TTC549 (cell line): ENCODE measurements around the gene CLSTN2.

ENCODE experiments used
- FAIRE-seq: peaks from 2 replicates; lab custom pipeline; 2012; peaks lifted over from hg19 to GRCh38; lab: Jason Lieb, UNC

CLSTN2 gene

DNA sequence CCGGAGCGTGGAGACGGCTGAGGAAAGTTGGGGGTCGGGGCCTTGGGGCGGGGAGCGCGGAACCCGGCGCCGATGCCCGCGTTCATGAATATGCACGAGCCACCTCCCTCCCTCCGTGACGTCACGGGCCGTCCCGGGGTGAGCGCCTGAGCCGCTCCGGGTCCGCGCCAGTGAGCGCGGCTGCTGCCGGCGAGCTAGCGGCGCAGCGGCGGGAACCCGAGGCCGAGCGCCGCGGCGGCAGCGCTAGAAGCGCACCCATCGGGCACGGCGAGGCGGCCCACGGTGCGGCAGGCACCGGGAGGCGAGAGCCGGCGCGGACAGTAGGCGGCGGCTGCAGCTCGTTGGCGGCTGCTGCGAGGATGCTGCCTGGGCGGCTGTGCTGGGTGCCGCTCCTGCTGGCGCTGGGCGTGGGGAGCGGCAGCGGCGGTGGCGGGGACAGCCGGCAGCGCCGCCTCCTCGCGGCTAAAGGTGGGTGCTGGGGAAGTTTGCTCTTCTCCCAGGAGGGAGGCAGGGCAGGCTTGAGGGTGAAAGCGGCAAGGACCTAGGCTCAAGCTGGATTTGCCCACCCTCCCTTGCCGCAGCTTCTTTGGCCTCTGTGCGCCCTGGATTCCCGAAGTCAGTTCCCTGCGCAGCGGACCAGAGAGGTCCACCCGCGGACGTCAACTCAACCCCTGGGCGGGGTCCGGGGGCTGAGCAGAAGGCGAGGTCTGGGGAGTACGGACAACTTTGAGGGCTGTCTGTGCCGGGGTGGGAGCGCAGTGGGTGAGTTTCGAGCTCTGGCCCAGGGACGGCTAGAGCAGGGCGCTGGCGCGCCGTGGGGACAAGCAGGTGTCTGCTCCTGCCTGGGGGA, at the start of gene CLSTN2:
Gene CLSTN2, plus strand, starts transcription at position 170 of the 850 bp plus-strand sequence.
- no peak for FAIRE-seq

DNA sequence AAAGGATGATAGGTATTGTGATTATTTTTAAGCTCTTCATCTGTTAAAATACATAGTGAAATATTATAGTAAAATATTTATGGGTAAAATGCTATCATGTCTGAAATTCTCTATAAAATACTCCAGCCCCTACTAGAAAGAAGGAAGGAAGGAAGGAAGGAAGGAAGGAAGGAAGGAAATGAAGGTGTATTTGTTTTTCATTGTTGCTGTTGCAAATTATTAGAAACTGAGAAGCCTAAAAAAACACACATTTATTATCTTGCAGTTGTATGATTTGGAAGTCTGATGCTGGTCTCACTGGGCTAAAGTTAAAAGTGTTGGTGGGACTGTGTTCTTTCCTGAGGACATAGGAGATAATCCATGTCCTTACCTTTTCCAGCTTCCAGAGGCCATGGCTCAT, 47.6 kb upstream of the CLSTN2 start:
- FAIRE-seq = no peak

DNA sequence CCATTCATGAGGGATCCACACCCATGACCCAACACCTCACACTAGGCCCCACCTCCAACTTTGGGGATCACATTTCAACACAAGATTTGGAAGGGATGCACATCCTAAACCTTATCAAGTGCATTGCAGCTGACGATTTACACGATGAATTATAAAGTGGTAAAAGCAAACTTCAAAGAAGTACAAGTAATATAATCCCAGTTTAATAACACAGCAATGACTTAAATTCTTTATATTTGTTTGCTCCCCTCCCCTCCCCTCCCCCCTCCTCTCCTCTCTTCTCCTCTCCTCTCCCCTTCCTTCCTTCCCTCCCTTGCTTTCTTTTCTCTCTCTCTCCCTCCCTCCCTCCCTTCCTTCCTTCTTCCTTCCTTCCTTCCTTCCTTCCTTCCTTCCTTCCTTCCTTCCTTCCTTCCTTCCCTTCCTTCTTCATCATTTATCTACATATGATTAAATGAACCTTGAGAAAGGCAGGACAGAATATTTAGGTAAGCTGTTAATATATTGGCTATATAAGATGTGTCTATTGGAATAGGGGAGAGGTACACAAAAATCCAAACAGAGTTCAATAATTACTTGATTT, 46.3 kb upstream of the CLSTN2 start:
- FAIRE-seq = no peak

DNA sequence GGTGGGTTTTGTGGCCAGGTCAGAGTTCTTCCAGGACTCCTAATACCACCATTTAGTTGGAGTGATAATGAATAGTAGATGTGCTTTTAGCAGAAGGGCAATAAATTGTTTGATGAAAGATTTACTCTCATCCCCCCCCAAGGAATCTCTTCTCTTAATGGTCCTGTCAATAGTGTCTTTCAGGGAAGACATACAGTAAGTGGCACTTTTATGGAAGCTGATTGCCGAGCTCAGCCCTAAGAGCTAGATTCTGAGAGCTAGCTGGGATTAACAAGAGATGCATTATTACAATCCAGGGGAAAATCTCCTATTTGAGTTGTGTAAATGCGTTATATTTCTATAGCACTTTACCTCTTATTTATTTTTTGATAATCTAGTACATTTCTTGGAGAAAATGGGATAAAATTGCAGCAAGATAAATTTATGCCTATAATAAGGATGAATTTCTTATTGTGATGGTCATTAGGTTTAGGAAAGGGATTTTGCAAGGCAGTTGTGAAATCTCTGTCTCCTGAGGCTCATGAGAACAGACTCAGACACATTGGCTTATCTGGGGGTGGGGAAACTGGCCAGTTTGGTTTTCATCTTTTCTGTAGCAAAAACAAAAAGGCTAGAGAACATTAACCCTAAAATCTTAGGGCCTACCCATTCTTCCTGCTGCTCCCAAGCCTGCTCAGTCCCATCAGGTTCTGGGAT, 41.6 kb upstream of the CLSTN2 start:
- no peak for FAIRE-seq

- FAIRE-seq = no peak
These were observed 40.9 kb upstream of the CLSTN2 start for GRCh38 chr3:139893963-139894642.

GRCh38 chr3:139894643-139894989, 40.4 kb upstream of the CLSTN2 start:
- no peak for FAIRE-seq

GRCh38 chr3:139897759-139898158, 37.2 kb upstream of the CLSTN2 start:
- no peak for FAIRE-seq

DNA sequence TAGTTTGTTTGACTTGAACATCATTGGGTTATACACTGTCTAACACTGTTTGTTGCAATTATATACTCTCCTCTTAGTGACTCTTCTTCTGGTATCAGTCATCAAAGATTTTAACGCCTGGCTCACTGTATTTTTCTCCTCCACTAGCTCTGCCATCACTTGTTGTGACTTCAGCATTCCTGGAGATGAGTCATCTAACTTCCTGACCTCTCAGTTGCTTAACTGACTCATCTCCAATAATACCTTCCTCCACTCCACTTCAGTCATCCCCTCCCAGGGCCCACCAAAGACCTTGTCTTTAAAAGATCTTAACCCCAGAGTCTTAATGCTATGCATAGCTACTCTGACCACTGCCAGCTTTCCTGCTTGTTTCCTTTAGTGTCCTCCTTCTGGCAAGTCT, 28.6 kb upstream of the CLSTN2 start:
- FAIRE-seq = no peak

DNA sequence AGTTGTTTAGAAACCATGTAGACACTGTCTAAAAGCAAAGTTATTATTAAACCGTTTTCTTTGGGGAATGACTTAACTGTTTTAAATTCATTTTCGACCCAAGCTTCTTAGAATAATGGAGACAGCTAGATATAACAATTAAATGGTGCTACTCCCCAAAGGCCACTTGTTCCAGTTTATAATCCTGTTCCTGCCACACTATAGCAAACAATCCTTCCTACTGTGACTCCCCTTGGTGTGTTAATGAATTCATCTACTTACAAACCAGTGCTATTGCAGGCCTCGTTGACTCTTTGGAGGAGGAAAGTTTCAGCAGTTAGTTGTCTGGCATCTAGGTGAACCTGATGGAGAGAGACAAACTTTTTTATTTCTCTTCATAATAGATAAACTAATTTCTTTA, 25.2 kb upstream of the CLSTN2 start:
- FAIRE-seq = no peak

- FAIRE-seq = no peak
These were observed 18.7 kb upstream of the CLSTN2 start for GRCh38 chr3:139916271-139916670.

- no peak for FAIRE-seq
These were observed 17.7 kb upstream of the CLSTN2 start for GRCh38 chr3:139917226-139917785.

- no peak for FAIRE-seq
These were observed 6.1 kb upstream of the CLSTN2 start for GRCh38 chr3:139928708-139929505.

DNA sequence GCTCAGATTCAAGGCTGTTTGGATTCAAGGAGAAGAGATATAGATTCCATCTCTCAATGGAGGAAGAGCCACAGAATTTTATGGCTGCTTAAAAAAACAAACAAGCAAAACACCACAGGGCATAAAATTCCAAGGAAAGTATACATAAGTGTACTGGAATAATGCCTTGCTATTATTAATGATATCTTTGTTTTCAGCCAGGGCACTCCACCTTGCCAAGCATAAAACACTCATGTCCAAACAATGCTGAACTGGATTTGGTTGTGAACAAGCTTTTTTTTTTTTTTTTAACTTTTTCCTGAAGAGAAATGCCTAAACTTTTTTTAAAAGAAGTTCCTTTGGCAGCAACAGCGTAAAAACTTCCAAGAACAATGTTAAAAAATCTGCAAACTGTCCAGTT, 4.8 kb upstream of the CLSTN2 start:
- FAIRE-seq = no peak

- no peak for FAIRE-seq
These were observed 1.2 kb upstream of the CLSTN2 start for GRCh38 chr3:139933766-139934165.

GRCh38 chr3:139934613-139935015, 371 bp upstream of the CLSTN2 start:
- FAIRE-seq = no peak

- no peak for FAIRE-seq
These were observed 1.2 kb downstream of the CLSTN2 start for GRCh38 chr3:139935866-139936817.

DNA sequence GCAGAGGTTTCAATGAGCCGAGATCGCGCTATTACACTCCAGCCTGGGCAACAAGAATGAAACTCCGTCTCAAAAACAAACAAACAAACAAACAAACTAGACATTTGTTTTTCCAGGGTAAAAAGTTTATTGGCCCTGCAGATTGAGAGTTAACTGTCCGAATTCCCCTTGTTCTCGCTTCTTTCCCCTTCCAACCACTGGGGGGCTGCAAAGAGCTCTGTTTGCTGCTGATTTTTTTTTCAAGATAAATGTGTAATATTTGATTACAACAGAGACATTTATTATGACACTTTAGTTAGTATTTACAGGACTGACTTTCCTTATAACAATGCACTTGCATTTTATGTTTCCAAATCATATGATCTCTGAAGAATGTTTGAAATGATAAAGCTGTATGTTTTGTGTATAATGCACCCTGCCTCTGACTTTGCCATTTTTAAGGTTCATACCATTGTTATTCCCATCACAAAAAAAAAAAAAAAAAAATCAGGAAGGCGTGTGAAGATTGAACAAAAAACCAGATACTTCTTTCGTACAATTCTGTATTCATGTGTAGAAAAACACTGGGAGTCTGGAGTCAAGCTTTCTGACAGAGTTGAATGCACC, 2.8 kb downstream of the CLSTN2 start:
- peak; percentile 60 for FAIRE-seq

DNA sequence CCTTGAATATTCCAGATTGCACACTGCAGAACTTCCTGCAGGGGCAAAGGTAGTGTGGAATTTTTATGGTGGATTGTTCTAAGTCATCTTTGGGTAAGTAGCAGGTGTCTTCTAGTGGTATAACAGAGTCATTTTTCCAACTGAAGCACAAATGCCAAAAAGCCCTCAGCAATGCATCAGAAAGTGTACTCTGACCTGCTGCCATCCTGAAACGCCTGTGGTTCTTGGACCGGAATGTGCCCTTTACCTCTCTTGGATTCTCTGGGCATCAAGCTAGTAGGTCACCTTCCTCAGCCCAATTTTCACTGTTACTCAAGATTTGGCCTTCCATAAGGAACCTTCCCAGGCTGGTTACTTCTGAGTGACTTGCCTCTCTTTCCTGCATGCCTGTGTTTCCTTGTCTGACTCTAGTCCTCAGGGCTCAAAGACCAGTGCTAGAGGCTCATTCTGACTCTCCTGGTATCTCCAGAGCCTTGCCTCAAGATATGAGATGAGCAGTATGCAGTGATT, 4.8 kb downstream of the CLSTN2 start:
- no peak for FAIRE-seq

- no peak for FAIRE-seq
These were observed 5.6 kb downstream of the CLSTN2 start for GRCh38 chr3:139940622-139941021.

DNA sequence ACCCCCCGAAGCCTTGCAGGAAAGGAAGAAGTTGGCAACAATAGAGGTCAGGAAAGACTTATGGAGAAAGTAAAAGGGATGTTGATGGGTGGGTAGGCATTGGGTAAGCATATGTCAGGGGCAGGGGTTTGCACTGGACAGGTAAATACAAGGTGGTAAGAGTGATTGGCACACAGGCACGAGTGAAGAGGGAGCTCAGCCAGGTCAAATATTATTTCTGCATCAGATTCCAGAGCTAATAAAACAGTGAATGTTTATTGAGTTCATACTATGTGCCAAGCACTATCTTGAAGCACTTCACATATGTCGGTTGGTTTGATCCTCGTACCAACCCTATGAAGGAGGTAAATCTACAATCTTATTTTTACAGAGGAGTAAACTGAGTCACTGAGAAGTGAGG, 6.6 kb downstream of the CLSTN2 start:
- FAIRE-seq = no peak
